ENCODE results near the gene MYOD1.

DNA sequence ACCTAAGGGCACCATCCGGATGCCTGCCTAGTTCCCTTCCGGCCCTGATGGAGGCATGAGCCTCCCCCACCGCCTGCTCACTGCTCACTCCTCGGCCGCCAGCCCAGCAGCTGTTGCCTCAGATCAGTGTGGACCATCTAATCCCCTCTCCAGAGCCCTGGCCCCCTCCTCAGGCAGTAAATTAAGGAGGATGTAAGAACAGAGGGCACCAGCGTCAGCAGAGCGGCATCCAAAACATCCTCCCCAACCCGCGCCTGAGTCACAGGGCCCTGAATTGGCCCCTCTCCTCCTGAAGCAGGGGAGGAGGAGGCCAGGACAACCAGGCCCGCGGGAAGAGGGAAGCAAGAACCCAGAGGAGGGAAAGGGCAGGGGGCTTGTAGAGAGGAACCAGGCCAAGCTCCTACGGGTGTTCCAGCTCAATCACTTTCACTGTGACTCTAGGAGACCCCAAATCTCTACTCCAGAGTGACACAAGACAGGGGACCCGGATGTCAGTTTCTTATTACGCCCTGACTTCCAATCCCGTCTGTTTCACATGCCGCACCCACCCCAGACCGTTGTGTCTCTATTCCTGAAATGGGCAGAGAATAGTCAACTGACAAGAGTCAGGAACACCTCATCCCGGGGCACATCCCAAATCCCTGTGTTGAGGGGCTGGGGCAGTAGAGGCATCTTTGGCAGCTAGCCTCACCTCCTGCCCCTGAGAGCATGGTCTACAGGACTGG is 31.3 kb upstream of the MYOD1 start:
- TF ChIP-seq POLR2AphosphoS5 (IDR thresholded peaks at IDR 0.05) (no peak), CTCF (IDR thresholded peaks at IDR 0.05) (no peak), POLR2A (IDR thresholded peaks at IDR 0.05) (no peak)

All from transverse colon (tissue), 4 donors.